ENCODE results near the gene HORMAD2. TPM values are rescaled to one million over a fixed set of nuclear protein-coding genes. Genes with fewer than 3 reads are reported as not detected.

Gene HORMAD2
- total RNA-seq, 4 donors from 2014 or later, result not detected

GRCh38 chr22:30216710-30217109 lies 136.4 kb downstream of the HORMAD2 start:
- no peak overlapping the region for H3K4me3 ChIP-seq
- no peak for DNase-seq (ENCODE audit: low spot score in 2 of 2)
- H3K36me3 ChIP-seq, result no peaks in the 10 kb centered on the region
- TF ChIP-seq EP300 (IDR thresholded peaks at IDR 0.05), result no peak
- no peak for TF ChIP-seq POLR2A (IDR thresholded peaks at IDR 0.05)
- TF ChIP-seq CTCF (IDR thresholded peaks at IDR 0.05), result no peak
- H3K9me3 ChIP-seq, result no peaks in the 10 kb centered on the region
- peaks cover 0 to 25% (median 0%) of the 10 kb centered on the region in 4 donors for H3K4me1 ChIP-seq
- no peak overlapping the region for H3K27ac ChIP-seq
- 91 to 96% methylated on average over 10 of the region's 10 CpGs for WGBS, 2 donors
- no peaks in the 10 kb centered on the region for H3K27me3 ChIP-seq

- H3K36me3 ChIP-seq, result no peaks in the 10 kb centered on the region
- H3K27me3 ChIP-seq, result no peaks in the 10 kb centered on the region
- WGBS, 2 donors, result 40 to 47% methylated on average over 23 of the region's 23 CpGs
- H3K4me1 ChIP-seq, result peaks cover 0 to 17% (median 0%) of the 10 kb centered on the region in 4 donors
- H3K27ac ChIP-seq, result peak overlapping the region in 2 of 4 donors; percentile 52 to 62
- TF ChIP-seq POLR2A (IDR thresholded peaks at IDR 0.05), result no peak
- no peak for TF ChIP-seq EP300 (IDR thresholded peaks at IDR 0.05)
- no peak for TF ChIP-seq CTCF (IDR thresholded peaks at IDR 0.05)
- no peaks in the 10 kb centered on the region for H3K9me3 ChIP-seq
- no peak for DNase-seq (ENCODE audit: low spot score in 2 of 2)
- no peak overlapping the region for H3K4me3 ChIP-seq
Observed at GRCh38 chr22:30217698-30218560, 137.7 kb downstream of the HORMAD2 start.

GRCh38 chr22:30219049-30219654 lies 138.9 kb downstream of the HORMAD2 start:
- Histone ChIP-seq H3K27ac (no peak overlapping the region), H3K27me3 (no peaks in the 10 kb centered on the region), H3K4me1 (peaks cover 0 to 11% (median 0%) of the 10 kb centered on the region in 4 donors), H3K36me3 (no peaks in the 10 kb centered on the region), H3K9me3 (no peaks in the 10 kb centered on the region), H3K4me3 (no peak overlapping the region)
- no peak for DNase-seq (ENCODE audit: low spot score in 2 of 2)
- 69 to 90% methylated on average over 8 of the region's 8 CpGs for WGBS, 2 donors
- TF ChIP-seq CTCF (IDR thresholded peaks at IDR 0.05), result no peak
- no peak for TF ChIP-seq EP300 (IDR thresholded peaks at IDR 0.05)
- TF ChIP-seq POLR2A (IDR thresholded peaks at IDR 0.05), result no peak

- Histone ChIP-seq H3K27me3 (no peaks in the 10 kb centered on the region), H3K27ac (no peak overlapping the region), H3K9me3 (no peaks in the 10 kb centered on the region), H3K4me1 (peaks cover 0 to 11% (median 0%) of the 10 kb centered on the region in 4 donors), H3K36me3 (no peaks in the 10 kb centered on the region), H3K4me3 (no peak overlapping the region)
- DNase-seq (ENCODE audit: low spot score in 2 of 2), result no peak
- no peak for TF ChIP-seq POLR2A (IDR thresholded peaks at IDR 0.05)
Observed at GRCh38 chr22:30219668-30220278, 139.5 kb downstream of the HORMAD2 start.

- no peak overlapping the region for H3K4me3 ChIP-seq
- TF ChIP-seq POLR2A (IDR thresholded peaks at IDR 0.05) (no peak), EP300 (IDR thresholded peaks at IDR 0.05) (no peak), CTCF (IDR thresholded peaks at IDR 0.05) (no peak)
- H3K9me3 ChIP-seq, result no peaks in the 10 kb centered on the region
- H3K27me3 ChIP-seq, result no peaks in the 10 kb centered on the region
- peaks cover 0 to 11% (median 0%) of the 10 kb centered on the region in 4 donors for H3K4me1 ChIP-seq
- WGBS, 2 donors, result 82 to 84% methylated on average over 7 of the region's 7 CpGs
- no peak overlapping the region for H3K27ac ChIP-seq
- no peak for DNase-seq (ENCODE audit: low spot score in 2 of 2)
- no peaks in the 10 kb centered on the region for H3K36me3 ChIP-seq
Observed at GRCh38 chr22:30220338-30221012, 140.2 kb downstream of the HORMAD2 start.

Data from tibial nerve (tissue), 4 donors.